Glomerular endothelial cell (primary cell): ENCODE results near the gene SOST. TPM values are rescaled to one million over a fixed set of nuclear protein-coding genes. Genes with fewer than 3 reads are reported as not detected.

ENCODE experiments used
- DNase-seq: peaks from one replicate; pipeline ENCODE4 v3.0.0-alpha.2; 2011; ENCODE audit warnings: low read depth, low spot score; ENCODE audit errors: extremely low read depth
- total RNA-seq: library from RNA; depleted of rRNA; stranded (reverse); fragments of >200 nt; gene quantifications from 2 replicates; pipeline ENCODE4 v1.2.3, GENCODE V29; 2015

SOST gene
- total RNA-seq, 1 donor from 2014 or later, result not detected

DNA sequence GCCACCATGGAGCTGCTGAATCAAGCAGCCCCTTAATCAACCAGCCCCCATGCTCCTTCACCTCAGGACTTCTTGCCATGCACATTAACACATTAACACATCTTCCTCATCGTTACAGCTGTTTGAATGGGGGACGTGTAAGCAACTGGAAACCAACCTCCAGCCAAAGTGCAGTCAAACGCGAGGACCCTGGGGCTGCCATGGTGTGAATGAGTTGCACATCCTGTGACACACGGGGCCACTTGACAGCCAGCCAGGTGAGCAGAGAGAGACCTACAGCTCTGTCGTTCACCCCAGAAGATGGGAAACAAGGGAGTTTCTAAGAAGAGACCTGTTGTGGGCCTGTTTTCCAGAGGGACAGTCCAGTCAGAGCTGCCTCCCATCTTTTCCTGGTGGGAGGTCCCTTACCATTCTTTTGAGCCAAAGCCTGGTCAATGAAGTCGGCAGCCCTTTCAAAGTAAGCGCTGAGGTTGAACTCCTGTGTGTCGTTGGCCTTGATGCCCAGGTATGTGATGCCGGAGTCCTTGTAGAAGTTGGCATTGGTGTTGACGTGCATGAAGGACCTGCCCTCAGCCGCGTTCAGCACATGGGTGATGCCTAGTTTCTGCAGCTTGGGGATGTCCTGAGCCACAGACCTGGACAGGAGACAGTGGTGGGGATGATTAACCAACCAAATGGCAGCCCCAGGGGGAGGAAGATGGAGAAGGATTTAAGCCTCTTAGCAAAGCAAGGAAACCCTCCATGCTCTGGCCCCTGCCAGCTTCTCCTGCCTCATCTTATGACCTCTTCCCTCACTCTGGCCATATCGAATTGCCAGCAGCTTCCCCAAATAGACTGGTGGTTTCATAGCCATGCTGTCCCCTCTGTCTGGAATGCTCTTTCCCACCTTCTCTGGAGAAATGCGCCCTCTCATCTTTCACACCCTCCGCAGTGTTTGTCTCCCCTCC is 16.0 kb upstream of the SOST start:
- DNase-seq, result no peak

DNA sequence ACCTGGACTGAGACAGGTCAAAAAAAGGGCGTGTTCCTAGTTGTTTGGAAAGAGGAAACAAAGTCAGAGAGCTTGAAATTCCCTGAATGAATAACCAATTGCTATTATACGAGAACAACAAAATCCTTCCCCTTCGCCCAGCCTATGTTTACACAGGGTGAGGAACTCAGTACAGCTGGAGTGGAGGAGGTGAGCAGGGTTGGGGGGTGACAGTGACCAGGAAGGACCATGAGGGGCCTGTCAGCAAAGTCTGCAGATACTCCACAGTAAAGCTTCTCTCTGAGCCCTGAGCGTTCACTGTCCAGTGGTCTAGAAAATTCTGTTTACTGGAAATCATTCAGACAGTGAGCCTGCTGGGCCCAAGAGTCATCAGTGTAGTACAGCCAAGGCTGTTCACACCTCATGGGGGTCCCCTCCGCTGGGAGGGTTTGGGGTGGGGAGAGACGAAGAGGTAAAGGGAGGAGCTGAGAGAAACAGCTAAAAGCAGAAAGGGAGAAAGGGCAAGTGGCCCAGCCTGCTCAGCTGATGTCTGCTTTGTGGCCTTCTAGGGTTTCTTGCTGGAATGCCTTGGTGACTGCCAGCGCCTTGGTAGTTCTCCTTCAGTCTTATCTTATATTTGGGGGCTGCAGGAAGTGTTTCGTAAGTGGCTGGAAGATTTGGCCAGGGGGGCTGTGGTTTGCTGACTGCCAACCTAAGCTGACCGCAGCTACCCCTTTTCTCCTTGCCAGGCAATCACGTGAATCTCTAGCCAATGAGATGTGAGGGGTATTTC is 14.5 kb upstream of the SOST start:
- DNase-seq, result no peak

GRCh38 chr17:43771463-43771862 is 12.9 kb upstream of the SOST start:
- DNase-seq, result no peak

GRCh38 chr17:43770957-43771356 is 12.4 kb upstream of the SOST start:
- DNase-seq, result no peak

DNA sequence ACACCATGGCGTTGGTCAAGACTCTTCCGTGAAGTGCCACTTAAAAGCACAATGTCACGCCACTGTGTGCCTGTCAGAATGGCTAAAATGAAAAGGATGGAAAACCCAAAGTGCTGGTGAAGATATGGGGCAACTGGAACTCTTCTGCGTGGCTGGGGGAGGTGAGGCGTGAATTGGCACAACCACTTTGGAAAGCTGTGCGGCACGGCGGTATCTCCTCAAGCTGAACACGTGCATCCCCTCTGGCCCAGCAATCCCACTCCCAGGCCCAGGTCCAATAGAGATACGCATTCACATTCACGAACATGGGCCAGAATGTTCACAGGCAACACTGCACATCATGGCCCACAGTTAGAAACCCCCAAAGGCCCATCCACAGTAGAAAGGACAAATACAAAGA is 11.3 kb upstream of the SOST start:
- DNase-seq, result no peak

DNA sequence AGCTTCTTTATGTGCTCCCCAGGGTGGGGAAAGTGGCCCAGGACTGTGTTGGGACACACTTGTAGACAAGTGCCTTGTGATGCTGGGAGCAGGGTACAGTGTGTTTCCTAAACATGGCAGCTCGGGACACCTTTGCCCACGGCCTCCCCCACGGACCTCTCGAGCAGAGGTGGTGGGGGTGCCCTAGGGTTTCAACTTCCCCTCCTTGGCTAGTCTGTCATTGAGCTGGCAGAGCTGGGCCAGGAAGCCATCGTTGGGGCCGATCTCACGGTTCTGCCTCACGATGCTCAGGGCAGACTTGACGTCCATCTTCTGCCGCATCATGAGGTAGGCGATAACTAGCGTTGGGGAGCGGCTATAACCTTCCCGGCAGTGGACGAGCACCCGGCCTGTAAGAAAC is 10.8 kb upstream of the SOST start:
- no peak for DNase-seq

DNA sequence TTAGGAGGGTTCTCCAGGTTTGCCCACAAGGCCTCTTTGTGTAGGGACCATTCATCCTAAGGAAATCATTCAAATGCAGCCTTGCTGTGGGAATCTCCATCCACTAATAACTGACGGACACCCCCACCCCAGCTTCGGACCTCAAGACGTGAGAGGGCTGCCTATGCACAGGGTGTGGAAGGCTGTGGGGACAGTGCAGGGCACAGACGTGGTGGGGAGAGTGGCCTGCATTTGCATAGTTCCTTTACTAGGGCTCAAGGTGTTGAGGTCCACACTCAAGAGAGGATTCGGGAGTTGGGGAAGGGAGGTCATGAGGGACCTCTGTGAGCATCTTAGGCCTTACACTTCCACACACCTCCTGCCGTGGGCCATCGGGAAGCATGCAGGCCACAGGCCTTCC is 10.4 kb upstream of the SOST start:
- DNase-seq, result no peak

- no peak for DNase-seq
These were observed 9.8 kb upstream of the SOST start for GRCh38 chr17:43768382-43768781.

DNA sequence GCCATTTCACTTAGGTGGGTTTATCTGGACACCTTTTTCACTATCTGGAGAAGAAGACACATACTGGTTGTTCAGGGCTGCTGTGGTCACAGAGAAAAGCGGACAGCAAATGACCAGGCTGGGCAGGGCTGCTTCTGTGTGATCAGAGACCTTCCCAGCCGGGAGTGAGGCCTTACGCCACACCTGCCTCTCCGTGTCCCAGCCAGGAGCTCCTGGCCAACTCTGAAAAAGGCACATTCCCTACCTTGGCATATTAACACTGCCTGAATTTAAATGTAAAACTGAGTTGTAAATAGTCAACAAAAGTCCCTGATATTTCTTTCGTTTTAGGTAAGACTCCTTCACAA is 9.1 kb upstream of the SOST start:
- no peak for DNase-seq

GRCh38 chr17:43767053-43767712 is 8.6 kb upstream of the SOST start:
- DNase-seq, result no peak

- no peak for DNase-seq
These were observed 7.9 kb upstream of the SOST start for GRCh38 chr17:43766413-43767052.

DNA sequence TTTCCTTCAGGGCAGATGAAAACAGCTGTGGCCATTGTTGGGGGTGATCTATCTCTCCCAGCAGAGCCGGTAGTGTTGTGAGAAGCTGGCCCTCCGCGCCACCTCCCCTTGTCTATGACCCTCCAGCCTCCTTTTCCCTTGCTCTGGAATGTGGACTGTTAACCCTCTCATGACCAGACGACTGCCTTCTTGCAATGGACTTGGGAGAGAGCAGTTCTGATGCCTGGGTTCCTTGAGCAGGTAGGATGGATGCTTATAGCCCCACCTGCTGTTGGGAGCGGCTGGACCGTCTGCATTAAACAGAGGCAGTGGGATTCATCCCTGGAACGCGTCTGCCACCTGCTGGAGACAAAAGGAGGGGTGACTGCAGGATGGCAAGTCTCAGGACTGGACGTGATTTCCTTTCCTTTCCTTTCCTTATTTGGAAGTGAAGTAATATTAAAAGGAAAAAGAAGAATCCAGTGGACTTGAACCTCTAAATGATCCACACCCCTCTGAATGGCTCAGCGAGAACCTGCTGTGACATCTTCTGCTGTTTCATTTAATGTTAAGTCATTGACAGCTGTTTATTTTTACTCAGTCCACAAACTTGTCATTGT is 1.8 kb upstream of the SOST start:
- DNase-seq, result peak; percentile 77

GRCh38 chr17:43759836-43760235 is 1.2 kb upstream of the SOST start:
- DNase-seq, result no peak

GRCh38 chr17:43758086-43758485 is 505 bp downstream of the SOST start:
- no peak for DNase-seq

- DNase-seq, result no peak
These were observed 1.4 kb downstream of the SOST start for GRCh38 chr17:43757171-43757660.

- DNase-seq, result no peak
These were observed 2.4 kb downstream of the SOST start for GRCh38 chr17:43756201-43756600.

- DNase-seq, result no peak
These were observed 3.2 kb downstream of the SOST start for GRCh38 chr17:43755389-43755875.

- DNase-seq, result no peak
These were observed 3.6 kb downstream of the SOST start for GRCh38 chr17:43754947-43755346.

DNA sequence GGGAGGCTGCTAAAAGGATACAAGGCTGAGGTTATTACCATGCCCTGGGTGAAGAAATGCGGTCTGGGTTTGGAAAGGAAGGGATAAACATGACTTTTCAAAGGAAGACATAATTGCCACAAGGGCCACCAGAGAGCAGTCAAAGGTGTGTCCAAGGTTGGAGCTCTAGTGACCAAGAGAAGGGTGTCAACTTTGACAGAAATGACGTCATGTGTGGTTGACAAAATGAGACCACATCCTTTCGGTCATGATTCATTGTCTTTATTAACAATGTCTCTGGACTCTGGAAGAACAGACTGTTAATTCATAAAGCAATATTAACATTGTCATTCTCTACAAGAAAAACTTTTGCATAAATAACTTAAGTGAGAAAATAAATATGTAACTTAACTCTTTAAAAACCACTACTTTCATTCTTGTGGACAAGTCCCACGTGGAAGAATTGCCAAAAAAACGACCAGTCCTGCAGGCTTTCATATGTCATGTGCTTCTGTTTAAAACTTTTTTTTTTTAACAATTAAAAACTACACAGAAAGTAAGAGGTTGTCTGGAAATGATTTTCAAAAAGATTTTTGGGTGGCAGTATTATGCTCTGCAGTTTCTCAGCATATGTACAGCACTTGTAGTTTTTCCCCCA is 5.0 kb downstream of the SOST start:
- DNase-seq, result no peak

GRCh38 chr17:43750153-43750552 is 8.4 kb downstream of the SOST start:
- no peak for DNase-seq
